Activated T-helper 1 cell treated with anti-CD3 and anti-CD28 coated beads, Interleukin-12 subunit alpha, Interleukin-12 subunit beta, Interleukin-2, Interleukin-4 antibody, amounts not matched to agents 30 ng/mL and 10 ng/mL and 1 ng/mL, durations not matched to agents 14 hours and 24 hours and 36 hours (primary cell): ENCODE results near the gene PTPRZ1. TPM values are rescaled to one million over a fixed set of nuclear protein-coding genes. Genes with fewer than 3 reads are reported as not detected.
A peak's percentile ranks its signal among the peaks of the same experiment; 100 is the strongest.

ENCODE experiments used
- DNase-seq: peaks from one replicate; pipeline ENCODE4 v3.0.0; 2021; ENCODE audit warnings: low spot score
- H3K27ac Mint-ChIP-seq: one replicate; pipeline ENCODE4 v1.8.0; 2021; ENCODE audit warnings: mild to moderate bottlenecking, mixed read lengths
- H3K27me3 Mint-ChIP-seq: one replicate; pipeline ENCODE4 v1.8.0; 2022; ENCODE audit warnings: mild to moderate bottlenecking, moderate library complexity, mixed read lengths; ENCODE audit not compliant: insufficient read depth
- H3K36me3 Mint-ChIP-seq: one replicate; pipeline ENCODE4 v1.8.0; 2021; ENCODE audit warnings: low read depth, mixed read lengths
- H3K4me1 Mint-ChIP-seq: one replicate; pipeline ENCODE4 v1.8.0; 2021; ENCODE audit warnings: low read depth, mixed read lengths
- H3K4me3 Mint-ChIP-seq: one replicate; pipeline ENCODE4 v1.8.0; 2021; ENCODE audit warnings: mild to moderate bottlenecking, moderate library complexity, mixed read lengths
- H3K9me3 Mint-ChIP-seq: one replicate; pipeline ENCODE4 v1.8.0; 2021; ENCODE audit warnings: mixed read lengths
- intact Hi-C: fragments of 100-400 bp; cut with micrococcal nuclease; formaldehyde crosslinking; loops from one replicate; pipeline ENCODE4 v1.15.1; 2024
- total RNA-seq: library from RNA; stranded (reverse); gene quantifications from 2 replicates; pipeline ENCODE4 v1.2.3, GENCODE V29; 2022

The PTPRZ1 gene
- not detected in 2 replicates for total RNA-seq

GRCh38 chr7:121872831-121873288 lies at the start of gene PTPRZ1:
TSS of gene PTPRZ1 (plus strand) at chr7:121873161. CDS start at chr7:121873500, 339 bp downstream.
- no peaks in the 10 kb centered on the region for H3K36me3 Mint-ChIP-seq
- H3K27ac Mint-ChIP-seq = no peak within 1 kb of the TSS
- no peak for DNase-seq
- no peaks in the 10 kb centered on the region for H3K4me1 Mint-ChIP-seq
- no peaks in the 10 kb centered on the region for H3K9me3 Mint-ChIP-seq
- intact Hi-C loops = no loop called here
- peak within 1 kb of the TSS; percentile 9 for H3K4me3 Mint-ChIP-seq
- H3K27me3 Mint-ChIP-seq = peaks cover 31% of the 10 kb centered on the region

GRCh38 chr7:121824276-121824675 lies 48.7 kb upstream of the PTPRZ1 start:
- Mint-ChIP-seq H3K4me3 (no peak overlapping the region), H3K27ac (no peak overlapping the region), H3K27me3 (no peaks in the 10 kb centered on the region), H3K36me3 (no peaks in the 10 kb centered on the region), H3K9me3 (no peaks in the 10 kb centered on the region), H3K4me1 (no peaks in the 10 kb centered on the region)
- intact Hi-C loops = no loop called here
- DNase-seq = no peak

GRCh38 chr7:121831351-121831750 lies 41.6 kb upstream of the PTPRZ1 start:
- Mint-ChIP-seq H3K36me3 (no peaks in the 10 kb centered on the region), H3K27me3 (no peaks in the 10 kb centered on the region), H3K4me3 (no peak overlapping the region), H3K27ac (no peak overlapping the region), H3K9me3 (no peaks in the 10 kb centered on the region), H3K4me1 (no peaks in the 10 kb centered on the region)
- intact Hi-C loops = no loop called here
- no peak for DNase-seq

- no peak overlapping the region for H3K4me3 Mint-ChIP-seq
- H3K4me1 Mint-ChIP-seq = no peaks in the 10 kb centered on the region
- DNase-seq = no peak
- H3K27ac Mint-ChIP-seq = no peak overlapping the region
- no peaks in the 10 kb centered on the region for H3K9me3 Mint-ChIP-seq
- H3K27me3 Mint-ChIP-seq = no peaks in the 10 kb centered on the region
- no peaks in the 10 kb centered on the region for H3K36me3 Mint-ChIP-seq
- intact Hi-C loops = no loop called here
These were observed 41.2 kb upstream of the PTPRZ1 start for GRCh38 chr7:121831801-121832200.

- intact Hi-C loops = no loop called here
- Mint-ChIP-seq H3K27me3 (no peaks in the 10 kb centered on the region), H3K4me3 (no peak overlapping the region), H3K9me3 (no peaks in the 10 kb centered on the region), H3K27ac (no peak overlapping the region), H3K4me1 (no peaks in the 10 kb centered on the region), H3K36me3 (no peaks in the 10 kb centered on the region)
- DNase-seq = no peak
These were observed 40.6 kb upstream of the PTPRZ1 start for GRCh38 chr7:121832347-121832746.

GRCh38 chr7:121833991-121834390 lies 39.0 kb upstream of the PTPRZ1 start:
- H3K36me3 Mint-ChIP-seq = no peaks in the 10 kb centered on the region
- DNase-seq = no peak
- no peak overlapping the region for H3K4me3 Mint-ChIP-seq
- no peaks in the 10 kb centered on the region for H3K4me1 Mint-ChIP-seq
- no peaks in the 10 kb centered on the region for H3K9me3 Mint-ChIP-seq
- no peak overlapping the region for H3K27ac Mint-ChIP-seq
- intact Hi-C loops = no loop called here
- no peaks in the 10 kb centered on the region for H3K27me3 Mint-ChIP-seq

- intact Hi-C loops = no loop called here
- Mint-ChIP-seq H3K9me3 (no peaks in the 10 kb centered on the region), H3K4me3 (no peak overlapping the region), H3K27me3 (no peaks in the 10 kb centered on the region), H3K4me1 (no peaks in the 10 kb centered on the region), H3K36me3 (no peaks in the 10 kb centered on the region), H3K27ac (no peak overlapping the region)
- DNase-seq = no peak
These were observed 35.5 kb upstream of the PTPRZ1 start for GRCh38 chr7:121837462-121837861.

- no peak for DNase-seq
- H3K9me3 Mint-ChIP-seq = no peaks in the 10 kb centered on the region
- intact Hi-C loops = no loop called here
- no peaks in the 10 kb centered on the region for H3K27me3 Mint-ChIP-seq
- no peaks in the 10 kb centered on the region for H3K4me1 Mint-ChIP-seq
- H3K36me3 Mint-ChIP-seq = no peaks in the 10 kb centered on the region
- H3K27ac Mint-ChIP-seq = no peak overlapping the region
- H3K4me3 Mint-ChIP-seq = no peak overlapping the region
These were observed 25.9 kb upstream of the PTPRZ1 start for GRCh38 chr7:121847041-121847440.

- Mint-ChIP-seq H3K27ac (no peak overlapping the region), H3K36me3 (no peaks in the 10 kb centered on the region), H3K4me1 (no peaks in the 10 kb centered on the region), H3K27me3 (no peaks in the 10 kb centered on the region), H3K4me3 (no peak overlapping the region), H3K9me3 (no peaks in the 10 kb centered on the region)
- DNase-seq = no peak
- intact Hi-C loops = no loop called here
These were observed 19.7 kb upstream of the PTPRZ1 start for GRCh38 chr7:121853307-121853706.

GRCh38 chr7:121860953-121861352 lies 12.0 kb upstream of the PTPRZ1 start:
- H3K27ac Mint-ChIP-seq = no peak overlapping the region
- no peak for DNase-seq
- no peaks in the 10 kb centered on the region for H3K9me3 Mint-ChIP-seq
- H3K27me3 Mint-ChIP-seq = no peaks in the 10 kb centered on the region
- H3K4me3 Mint-ChIP-seq = no peak overlapping the region
- no peaks in the 10 kb centered on the region for H3K36me3 Mint-ChIP-seq
- no peaks in the 10 kb centered on the region for H3K4me1 Mint-ChIP-seq
- intact Hi-C loops = no loop called here

GRCh38 chr7:121862591-121862990 lies 10.4 kb upstream of the PTPRZ1 start:
- Mint-ChIP-seq H3K9me3 (no peaks in the 10 kb centered on the region), H3K27me3 (peaks cover 2% of the 10 kb centered on the region), H3K27ac (no peak overlapping the region), H3K4me3 (no peak overlapping the region), H3K4me1 (no peaks in the 10 kb centered on the region), H3K36me3 (no peaks in the 10 kb centered on the region)
- intact Hi-C loops = no loop called here
- DNase-seq = no peak

- Mint-ChIP-seq H3K9me3 (no peaks in the 10 kb centered on the region), H3K4me1 (no peaks in the 10 kb centered on the region), H3K36me3 (no peaks in the 10 kb centered on the region), H3K27me3 (peaks cover 33% of the 10 kb centered on the region), H3K27ac (no peak overlapping the region), H3K4me3 (no peak overlapping the region)
- no peak for DNase-seq
- intact Hi-C loops = no loop called here
These were observed 1.8 kb upstream of the PTPRZ1 start for GRCh38 chr7:121871188-121871587.

GRCh38 chr7:121873289-121874194 lies 581 bp downstream of the PTPRZ1 start:
- Mint-ChIP-seq H3K4me3 (peak overlapping the region; percentile 9), H3K27ac (no peak overlapping the region), H3K9me3 (no peaks in the 10 kb centered on the region), H3K4me1 (no peaks in the 10 kb centered on the region), H3K36me3 (no peaks in the 10 kb centered on the region), H3K27me3 (peaks cover 31% of the 10 kb centered on the region)
- no peak for DNase-seq
- intact Hi-C loops = no loop called here
